Muscle of leg (tissue), 11 donors: Measurements from ENCODE around the gene SLC29A4. TPM values are rescaled to one million over a fixed set of nuclear protein-coding genes. Genes with fewer than 3 reads are reported as not detected.
"Not testable (repeated sequence)": the region's sequence is repeated elsewhere in the genome, so short reads cannot be mapped to it uniquely, and the experiment has no call there.

ENCODE experiments used
- DNase-seq: peaks from one replicate; pipeline ENCODE4 v3.0.0; 2013
- H3K27ac ChIP-seq: one replicate; pipeline ENCODE4 v1.5.1; 2013; ENCODE audit warnings: mild to moderate bottlenecking, low read length, control low read depth
- H3K27me3 ChIP-seq: one replicate; pipeline ENCODE4 v1.6.1; 2013; ENCODE audit warnings: low read length; ENCODE audit not compliant: control insufficient read depth, insufficient read depth
- H3K36me3 ChIP-seq: one replicate; pipeline ENCODE4 v1.6.1; 2013; ENCODE audit warnings: low read length; ENCODE audit not compliant: control insufficient read depth, insufficient read depth
- H3K4me1 ChIP-seq: one replicate; pipeline ENCODE4 v1.6.1; 2013; ENCODE audit warnings: low read length; ENCODE audit not compliant: control insufficient read depth, insufficient read depth
- H3K4me3 ChIP-seq: one replicate; pipeline ENCODE4 v1.5.1; 2013; ENCODE audit warnings: low read length, control low read depth
- H3K9me3 ChIP-seq: replicated peaks from 2 replicates; pipeline ENCODE4 v1.6.1; 2013; ENCODE audit warnings: low read depth, low read length; ENCODE audit not compliant: control insufficient read depth
- WGBS: methylation state at CpG from one replicate; pipeline ENCODE4 v1.1.5; 2013; ENCODE audit warnings: missing lambda C conversion rate; ENCODE audit not compliant: insufficient coverage; 5-methylcytosine and 5-hydroxymethylcytosine counted together
- polyA plus RNA-seq, 8 donors: library from polyadenylated mRNA; unstranded; fragments of 120-200 nt; gene quantifications; one replicate each; pipeline versions ENCODE4 v1.2.1 to v1.2.3, GENCODE V29; 2013; ENCODE audit warnings: inconsistent platforms in 1 of 8, low replicate concordance in 1 of 8; ENCODE audit not compliant: insufficient read length in 8 of 8, insufficient read depth in 1 of 8
- total RNA-seq: library from RNA; stranded (reverse); fragments of 120-200 nt; gene quantifications from one replicate; pipeline ENCODE4 v1.2.4, GENCODE V29; 2013

Gene SLC29A4
- total and polyA plus RNA-seq, 9 donors, result 18.5 to 51.7 (median 35.7) TPM

DNA sequence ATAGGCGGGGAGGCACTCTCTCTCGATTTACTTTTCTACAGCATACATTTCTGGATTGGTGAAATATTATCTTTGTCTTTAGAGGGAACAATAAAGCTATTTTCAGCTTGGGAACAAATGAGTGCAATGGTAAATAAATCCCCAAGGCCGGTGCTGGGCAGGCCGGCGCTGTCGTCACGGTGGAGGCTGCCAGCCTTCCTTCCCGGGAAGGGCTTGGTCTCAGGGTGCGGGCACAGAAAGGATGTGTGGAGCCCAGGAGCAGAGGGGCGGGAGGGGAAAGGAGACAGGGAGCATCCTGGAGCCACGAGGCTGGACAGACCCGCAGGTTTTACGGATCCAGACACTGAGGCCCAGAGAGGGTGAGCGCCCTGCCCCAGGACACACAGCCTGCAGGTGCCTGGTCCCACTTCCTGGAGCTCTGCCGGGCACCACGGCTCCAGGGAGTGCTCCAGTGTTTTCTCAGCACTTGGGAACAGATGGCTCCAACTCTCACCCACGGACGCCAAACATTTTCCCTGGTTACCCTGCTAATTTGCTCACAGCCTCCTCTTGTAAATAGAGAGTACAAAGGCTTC lies 8.8 kb upstream of the SLC29A4 start:
- not testable (repeated sequence) for H3K27ac ChIP-seq, H3K27me3 ChIP-seq, H3K9me3 ChIP-seq, H3K36me3 ChIP-seq, H3K4me3 ChIP-seq
- peak; percentile 23 for DNase-seq
- 53% methylated on average over 12 of the region's 18 CpGs for WGBS
- peaks cover 30% of the 10 kb centered on the region for H3K4me1 ChIP-seq

DNA sequence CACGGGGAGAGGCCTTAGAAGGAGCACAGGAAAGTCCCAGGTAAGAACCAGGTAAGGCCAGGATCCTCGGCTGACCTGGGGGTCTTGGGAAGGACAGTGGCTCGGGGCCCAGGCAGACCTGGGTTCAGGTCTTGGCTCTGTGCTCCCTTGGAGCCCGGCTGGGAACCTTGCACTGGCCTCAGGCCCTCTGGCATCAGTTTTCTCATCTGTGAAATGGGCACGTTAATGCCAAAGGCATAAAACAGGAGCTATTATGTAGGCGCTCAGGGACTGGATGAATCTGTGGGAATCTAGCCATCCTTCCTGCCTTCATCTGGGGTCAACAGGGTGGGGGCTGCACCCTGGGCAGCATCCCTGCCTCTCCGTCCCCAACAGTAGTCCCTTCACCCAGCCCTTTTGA lies 8.3 kb upstream of the SLC29A4 start:
- Histone ChIP-seq H3K9me3 (no peaks in the 10 kb centered on the region), H3K27me3 (no peaks in the 10 kb centered on the region), H3K4me3 (no peak overlapping the region), H3K4me1 (peaks cover 30% of the 10 kb centered on the region), H3K36me3 (no peaks in the 10 kb centered on the region), H3K27ac (no peak overlapping the region)
- no peak for DNase-seq
- WGBS, result 88% methylated on average over 6 of the region's 7 CpGs

- not testable (repeated sequence) for H3K36me3 ChIP-seq, H3K27ac ChIP-seq, H3K27me3 ChIP-seq, H3K9me3 ChIP-seq, H3K4me3 ChIP-seq
- peaks cover 30% of the 10 kb centered on the region for H3K4me1 ChIP-seq
- DNase-seq, result peak; percentile 51
- WGBS, result no CpG with 5 or more reads among the region's 11 CpGs
Measured at GRCh38 chr7:5274985-5275431, 7.7 kb upstream of the SLC29A4 start.

- H3K36me3 ChIP-seq, H3K27ac ChIP-seq, H3K4me3 ChIP-seq, H3K9me3 ChIP-seq, H3K27me3 ChIP-seq: not testable (repeated sequence)
- peak; percentile 73 for DNase-seq
- no CpG with 5 or more reads among the region's 10 CpGs for WGBS
- peaks cover 30% of the 10 kb centered on the region for H3K4me1 ChIP-seq
Measured at GRCh38 chr7:5275510-5275909, 7.2 kb upstream of the SLC29A4 start.

DNA sequence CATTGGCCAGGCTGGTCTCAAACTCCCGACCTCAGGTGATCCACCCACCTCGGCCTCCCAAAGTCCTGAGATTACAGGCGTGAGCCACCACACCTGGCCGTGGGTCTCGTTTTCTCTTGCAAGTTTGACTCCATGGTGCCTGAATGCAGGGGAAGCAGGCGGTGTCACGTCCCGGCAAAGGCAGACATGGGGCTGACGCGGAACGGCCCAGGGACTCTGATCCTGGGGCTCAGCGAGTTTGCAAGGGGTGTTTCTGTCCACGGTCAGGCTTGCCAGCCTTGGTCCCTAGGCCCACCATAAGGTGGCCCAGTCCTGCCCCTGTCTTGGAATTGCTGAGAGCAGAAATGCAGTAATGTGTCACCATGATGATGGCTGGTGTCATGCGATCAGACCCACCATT lies 6.6 kb upstream of the SLC29A4 start:
- not testable (repeated sequence) for H3K27ac ChIP-seq, H3K4me3 ChIP-seq, H3K27me3 ChIP-seq, DNase-seq, H3K9me3 ChIP-seq, H3K36me3 ChIP-seq
- H3K4me1 ChIP-seq, result peaks cover 30% of the 10 kb centered on the region
- WGBS, result 90% methylated on average over 14 of the region's 14 CpGs

DNA sequence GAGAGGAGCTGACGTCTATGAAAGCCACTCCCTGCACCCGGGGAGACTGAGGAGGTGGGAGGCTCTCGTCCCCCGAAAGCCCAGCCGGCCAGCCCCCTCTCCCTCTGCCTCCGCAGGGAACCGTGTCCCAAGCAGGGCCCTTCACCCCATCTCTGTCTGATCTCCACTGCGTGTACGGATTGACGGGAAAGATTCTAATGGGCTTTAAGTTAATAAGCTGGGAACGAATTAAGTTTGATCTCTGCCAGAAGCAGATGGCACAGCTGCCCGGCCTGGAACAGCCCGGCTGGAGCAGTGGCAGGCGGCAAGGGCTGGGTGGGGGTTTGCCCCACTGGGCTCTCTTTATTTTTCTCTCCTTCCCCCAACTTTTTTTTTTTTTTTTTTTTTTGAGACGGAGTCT lies 6.1 kb upstream of the SLC29A4 start:
- no CpG with 5 or more reads among the region's 15 CpGs for WGBS
- DNase-seq, result peak; percentile 34
- H3K4me1 ChIP-seq, result peaks cover 30% of the 10 kb centered on the region
- H3K27ac ChIP-seq, result no peak overlapping the region
- H3K4me3 ChIP-seq, result no peak overlapping the region
- no peaks in the 10 kb centered on the region for H3K27me3 ChIP-seq
- H3K36me3 ChIP-seq, result no peaks in the 10 kb centered on the region
- H3K9me3 ChIP-seq, result no peaks in the 10 kb centered on the region

DNA sequence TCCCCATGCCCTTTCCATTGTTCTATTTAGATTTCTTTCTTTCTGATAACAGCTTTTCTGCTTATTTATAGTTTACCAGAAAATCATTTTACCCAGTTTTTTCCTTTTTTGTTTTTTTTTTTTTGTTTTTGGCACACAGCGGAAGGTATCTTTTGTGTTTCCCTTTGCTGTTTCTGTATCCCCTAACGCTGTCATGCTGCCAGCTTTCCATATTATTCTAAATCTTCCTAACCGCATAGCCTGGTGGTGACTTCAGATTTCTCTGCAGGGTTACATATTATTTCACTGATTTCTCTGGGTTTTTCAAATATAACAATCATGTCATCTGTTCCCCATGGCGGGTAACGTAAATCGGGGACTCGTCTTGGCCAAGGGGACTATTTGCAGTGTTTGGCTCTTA lies 4.0 kb upstream of the SLC29A4 start:
- no peak overlapping the region for H3K4me3 ChIP-seq
- 25% methylated on average over 2 of the region's 7 CpGs for WGBS
- peak; percentile 79 for DNase-seq
- H3K27ac ChIP-seq, result no peak overlapping the region
- no peaks in the 10 kb centered on the region for H3K9me3 ChIP-seq
- H3K27me3 ChIP-seq, result peaks cover 2% of the 10 kb centered on the region
- peaks cover 33% of the 10 kb centered on the region for H3K4me1 ChIP-seq
- H3K36me3 ChIP-seq, result no peaks in the 10 kb centered on the region

DNA sequence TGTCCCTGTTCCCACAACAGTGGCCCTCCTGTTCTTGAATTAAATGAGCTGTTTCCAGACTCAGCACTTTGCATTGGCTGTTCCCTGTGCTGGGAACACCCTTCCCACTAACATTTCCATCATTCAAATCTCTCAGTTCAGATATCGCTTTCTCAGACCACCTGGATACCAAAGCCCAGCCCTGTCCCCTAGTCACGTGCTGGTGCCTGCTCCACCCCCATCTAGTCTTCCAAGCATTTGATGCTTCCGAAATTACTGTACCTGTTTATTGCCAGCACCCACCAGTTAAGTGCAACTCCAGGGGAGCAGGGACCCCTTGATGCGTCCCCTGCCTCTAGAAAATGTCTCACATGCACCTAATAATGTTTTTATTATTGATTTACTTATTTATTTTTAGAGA lies 3.0 kb upstream of the SLC29A4 start:
- Histone ChIP-seq H3K27me3 (peaks cover 2% of the 10 kb centered on the region), H3K4me1 (peaks cover 33% of the 10 kb centered on the region), H3K36me3 (no peaks in the 10 kb centered on the region), H3K9me3 (no peaks in the 10 kb centered on the region), H3K4me3 (no peak overlapping the region), H3K27ac (no peak overlapping the region)
- DNase-seq, result no peak
- WGBS, result 73% methylated on average over 2 of the region's 4 CpGs

DNA sequence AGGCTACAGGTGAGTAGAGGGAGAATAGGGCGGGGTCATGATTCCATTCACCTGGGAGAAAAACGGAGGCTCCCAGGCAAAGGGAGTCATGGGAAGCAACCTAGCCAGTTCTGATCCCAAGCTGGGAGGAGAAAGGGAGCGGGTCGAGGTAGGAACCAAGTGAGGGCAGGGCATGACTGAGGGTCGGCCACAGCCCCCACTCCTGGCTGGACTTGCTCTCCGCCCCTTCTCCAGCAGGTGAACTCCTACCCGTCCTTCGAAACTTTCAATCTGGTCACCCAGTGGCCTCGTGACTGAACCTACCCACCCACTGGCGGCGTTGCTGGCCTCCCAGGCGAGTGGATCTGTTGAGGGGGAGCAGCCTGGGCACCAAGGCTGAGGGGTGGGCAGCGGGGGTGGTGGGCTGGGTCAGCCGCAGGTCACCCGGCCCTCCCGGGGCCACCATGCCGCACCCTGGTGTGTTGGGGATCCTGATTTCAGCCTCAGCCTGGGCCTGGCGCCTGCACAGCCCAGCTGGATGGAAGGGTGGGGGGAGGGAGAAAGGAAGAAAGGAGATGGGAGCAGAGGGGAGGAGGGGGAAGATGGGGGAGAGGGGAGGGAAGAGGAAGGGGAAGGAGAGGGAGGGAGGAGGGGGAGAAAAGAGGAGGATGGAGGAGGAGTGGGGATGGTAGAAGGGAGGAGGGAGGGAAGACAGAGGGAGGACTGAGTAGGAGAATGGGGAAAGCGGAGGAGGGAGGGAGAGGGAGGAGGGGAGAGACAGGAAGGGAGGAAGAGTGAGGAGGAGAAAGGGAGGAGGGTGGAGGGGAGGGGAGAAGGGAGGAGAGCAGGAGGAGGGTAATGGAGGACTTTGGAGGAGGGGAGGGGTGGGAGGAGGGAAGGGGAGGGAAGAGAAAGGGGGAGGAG lies 894 bp upstream of the SLC29A4 start:
- not testable (repeated sequence) for H3K27ac ChIP-seq, H3K9me3 ChIP-seq, H3K4me3 ChIP-seq, H3K36me3 ChIP-seq, H3K27me3 ChIP-seq
- peak; percentile 71 for DNase-seq
- peaks cover 16% of the 10 kb centered on the region for H3K4me1 ChIP-seq
- 20% methylated on average over 9 of the region's 19 CpGs for WGBS

DNA sequence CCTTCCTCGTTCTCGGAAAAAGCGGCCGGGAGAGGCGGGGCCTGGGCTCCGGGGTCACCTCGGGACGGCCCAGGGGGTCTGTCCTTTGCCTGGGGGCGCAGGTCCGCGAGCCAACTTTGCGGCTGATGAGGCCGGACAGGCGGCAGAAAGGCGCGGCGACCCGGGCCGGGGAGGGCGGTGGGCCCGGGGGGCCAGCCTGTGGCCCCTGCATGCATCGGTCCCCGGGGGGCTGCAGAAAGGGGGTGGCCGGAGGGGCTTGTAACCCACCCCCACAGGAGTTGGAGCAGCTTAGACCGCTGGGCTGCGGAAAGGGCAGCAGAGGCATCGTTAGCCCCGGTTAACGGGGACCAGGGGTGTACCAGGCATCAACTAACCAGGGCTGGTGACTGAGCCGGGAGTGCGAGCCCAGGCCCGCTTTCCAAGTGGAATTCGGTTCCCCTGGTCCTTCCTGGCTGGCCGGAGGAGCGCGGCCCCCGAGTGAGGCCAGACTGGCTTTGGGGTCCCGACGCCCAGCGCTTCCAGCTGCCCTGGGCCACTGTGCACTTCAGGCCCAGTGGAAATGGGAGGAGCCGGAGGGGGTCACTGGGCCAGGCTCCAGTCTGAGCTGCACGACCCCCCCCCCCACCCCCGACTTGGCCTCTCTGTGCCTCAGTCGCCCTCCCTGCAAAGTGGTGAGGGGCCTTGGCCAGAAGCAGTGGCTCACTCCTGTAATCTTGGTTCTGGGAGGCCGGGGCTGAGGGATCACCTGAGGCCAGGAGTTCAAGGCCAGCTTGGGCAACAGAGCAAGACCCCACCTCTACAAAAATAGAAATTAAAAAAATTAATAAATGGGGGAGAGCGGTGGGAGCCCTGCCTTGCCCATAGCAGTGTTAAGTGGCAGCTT lies 919 bp downstream of the SLC29A4 start:
- peak overlapping the region; percentile 41 for H3K4me3 ChIP-seq
- peaks cover 2% of the 10 kb centered on the region for H3K27me3 ChIP-seq
- H3K4me1 ChIP-seq, result peaks cover 16% of the 10 kb centered on the region
- 2% methylated on average over 31 of the region's 46 CpGs for WGBS
- DNase-seq, result peak; percentile 31
- H3K9me3 ChIP-seq, result no peaks in the 10 kb centered on the region
- H3K36me3 ChIP-seq, result no peaks in the 10 kb centered on the region
- H3K27ac ChIP-seq, result peak overlapping the region; percentile 3
